ENCODE measurements around the gene ATRN.

DNA sequence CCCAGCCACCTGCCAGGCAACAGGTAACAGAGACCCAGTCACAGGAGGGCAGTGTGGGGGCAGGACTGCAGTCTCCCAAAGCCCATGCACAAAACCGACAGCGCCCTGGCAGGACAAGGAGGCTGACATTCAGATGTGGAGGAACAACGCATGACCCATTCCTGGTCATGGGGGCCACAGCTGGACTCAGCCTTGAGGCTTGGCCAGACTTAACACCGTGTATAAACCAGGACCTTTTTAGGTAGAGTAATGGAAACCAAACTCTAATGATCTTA is 184.2 kb downstream of the ATRN start:
- TF ChIP-seq, protein P1, sequence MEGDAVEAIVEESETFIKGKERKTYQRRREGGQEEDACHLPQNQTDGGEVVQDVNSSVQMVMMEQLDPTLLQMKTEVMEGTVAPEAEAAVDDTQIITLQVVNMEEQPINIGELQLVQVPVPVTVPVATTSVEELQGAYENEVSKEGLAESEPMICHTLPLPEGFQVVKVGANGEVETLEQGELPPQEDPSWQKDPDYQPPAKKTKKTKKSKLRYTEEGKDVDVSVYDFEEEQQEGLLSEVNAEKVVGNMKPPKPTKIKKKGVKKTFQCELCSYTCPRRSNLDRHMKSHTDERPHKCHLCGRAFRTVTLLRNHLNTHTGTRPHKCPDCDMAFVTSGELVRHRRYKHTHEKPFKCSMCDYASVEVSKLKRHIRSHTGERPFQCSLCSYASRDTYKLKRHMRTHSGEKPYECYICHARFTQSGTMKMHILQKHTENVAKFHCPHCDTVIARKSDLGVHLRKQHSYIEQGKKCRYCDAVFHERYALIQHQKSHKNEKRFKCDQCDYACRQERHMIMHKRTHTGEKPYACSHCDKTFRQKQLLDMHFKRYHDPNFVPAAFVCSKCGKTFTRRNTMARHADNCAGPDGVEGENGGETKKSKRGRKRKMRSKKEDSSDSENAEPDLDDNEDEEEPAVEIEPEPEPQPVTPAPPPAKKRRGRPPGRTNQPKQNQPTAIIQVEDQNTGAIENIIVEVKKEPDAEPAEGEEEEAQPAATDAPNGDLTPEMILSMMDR (IDR thresholded peaks at IDR 0.05): no peak
- no peak for TF ChIP-seq EZH2 (IDR thresholded peaks at IDR 0.05; ENCODE audit: borderline replicate concordance, insufficient read depth, low read depth, low read length, poor library complexity, severe bottlenecking)

Measured in B cell (primary cell).